AG04449 (cell line): ENCODE results near the gene PLCB1.

Experiments used
- CTCF ChIA-PET: fragments of 350-600 bp; formaldehyde crosslinking; extraction: SDS; loops from one replicate; lab custom pipeline; 2021; ENCODE audit warnings: antibody characterized with exemption; lab: Yijun Ruan, JAX
- POLR2A ChIA-PET: fragments of 400-600, 350-600 bp; formaldehyde crosslinking; extraction: SDS; loops from one replicate; lab custom pipeline; 2020; ENCODE audit warnings: antibody characterized with exemption, inconsistent platforms; lab: Yijun Ruan, JAX
- DNase-seq: peaks from one replicate; pipeline ENCODE4 v3.0.0-alpha.2; 2010; ENCODE audit warnings: low read depth, low spot score
- H3K4me3 ChIP-seq: 2 replicates; pipeline ENCODE4 v1.5.1; 2011; ENCODE audit warnings: low read depth, mild to moderate bottlenecking, control low read depth, low read length
- CTCF ChIP-seq: IDR thresholded peaks from one replicate; pipeline ENCODE4 v1.5.1; 2011; ENCODE audit warnings: mild to moderate bottlenecking, moderate library complexity, low read length, control low read depth, inconsistent platforms; ENCODE audit not compliant: insufficient read depth; ENCODE audit errors: missing control alignments

Gene PLCB1

DNA sequence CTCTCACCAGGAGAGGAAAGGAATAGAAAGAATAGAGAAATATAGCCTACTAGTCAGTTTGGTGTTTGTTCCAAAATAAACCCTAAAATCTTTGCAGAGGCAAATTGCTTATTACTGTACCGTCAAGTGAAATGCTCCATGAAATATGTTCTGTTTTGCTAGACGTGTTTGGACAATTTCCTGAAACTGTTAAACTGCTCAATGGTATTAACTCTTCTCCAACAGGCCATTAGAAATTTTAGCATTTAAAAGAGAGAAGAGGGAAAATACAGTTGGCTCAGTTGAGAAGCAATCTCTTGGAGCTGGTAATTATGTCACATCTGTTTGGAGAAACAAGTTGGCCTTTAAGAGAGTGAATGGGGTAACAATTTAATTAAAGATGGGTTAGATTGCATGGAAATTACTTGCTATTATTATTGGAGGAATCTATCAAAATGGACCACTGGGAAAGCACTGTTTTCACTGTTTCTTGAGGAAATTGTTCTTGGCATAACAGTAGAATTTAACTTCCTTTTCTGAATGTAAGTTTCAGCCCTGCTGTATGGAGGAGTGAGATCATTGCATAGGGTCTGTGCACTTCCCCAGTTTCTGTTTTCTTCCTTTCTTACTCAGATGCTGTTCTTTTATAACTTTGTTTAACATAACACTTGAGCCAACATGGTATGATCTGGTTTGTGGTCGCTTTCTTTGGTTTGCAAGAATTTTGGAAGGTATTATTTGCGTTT lies 373.6 kb downstream of the PLCB1 start:
- H3K4me3 ChIP-seq, result no peak overlapping the region
- POLR2A ChIA-PET, result no interaction called here
- no peak for TF ChIP-seq CTCF
- CTCF ChIA-PET, result interaction anchor here (1.5 kb wide), 1 partner anchor 216 kb away, joined by 3 read pairs; no protein-coding TSS in a partner anchor
- DNase-seq, result no peak

DNA sequence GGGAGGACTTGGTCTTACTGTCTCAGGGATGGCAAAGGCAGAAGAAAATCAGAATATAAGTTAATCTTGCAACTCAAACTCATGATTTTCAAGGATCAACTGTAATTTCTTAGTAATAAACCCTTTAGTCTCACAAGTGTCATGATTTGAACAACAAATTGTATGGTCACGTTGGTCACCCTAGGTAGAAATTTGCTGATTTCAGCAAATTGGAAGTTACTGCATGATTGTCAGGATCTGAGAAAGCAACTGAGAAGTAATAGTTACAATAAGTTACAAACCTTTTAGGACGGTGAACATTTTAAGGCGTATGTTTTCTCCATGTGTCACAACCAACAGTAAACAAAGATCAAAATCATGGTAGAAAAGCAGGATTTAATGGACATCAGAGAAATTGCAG lies 375.2 kb downstream of the PLCB1 start:
- no peak for TF ChIP-seq CTCF
- DNase-seq, result no peak
- POLR2A ChIA-PET, result no interaction called here
- CTCF ChIA-PET, result no interaction called here
- H3K4me3 ChIP-seq, result no peak overlapping the region

DNA sequence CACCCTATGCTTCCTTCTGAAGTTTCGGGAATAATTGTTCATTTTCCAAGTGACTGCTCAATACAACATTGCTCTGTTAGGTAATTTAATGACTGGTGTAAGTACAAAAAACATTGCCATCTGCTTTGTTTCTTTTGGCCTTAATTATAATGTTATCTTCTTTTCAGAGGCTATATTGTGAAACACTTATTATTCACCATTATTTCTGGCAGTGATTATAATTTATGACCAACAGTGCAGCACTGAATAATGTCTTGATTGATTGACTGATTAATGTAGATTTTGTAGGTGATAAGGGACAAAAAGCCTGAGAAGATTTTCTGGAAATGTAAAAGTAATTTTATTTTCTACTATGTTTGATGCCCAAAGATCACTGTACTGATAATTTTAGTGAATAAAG lies 377.7 kb downstream of the PLCB1 start:
- no peak for TF ChIP-seq CTCF
- POLR2A ChIA-PET, result no interaction called here
- DNase-seq, result no peak
- no peak overlapping the region for H3K4me3 ChIP-seq
- CTCF ChIA-PET, result no interaction called here

GRCh38 chr20:8510808-8511207 lies 378.7 kb downstream of the PLCB1 start:
- CTCF ChIA-PET, result no interaction called here
- POLR2A ChIA-PET, result no interaction called here
- no peak overlapping the region for H3K4me3 ChIP-seq
- TF ChIP-seq CTCF, result no peak
- DNase-seq, result no peak

DNA sequence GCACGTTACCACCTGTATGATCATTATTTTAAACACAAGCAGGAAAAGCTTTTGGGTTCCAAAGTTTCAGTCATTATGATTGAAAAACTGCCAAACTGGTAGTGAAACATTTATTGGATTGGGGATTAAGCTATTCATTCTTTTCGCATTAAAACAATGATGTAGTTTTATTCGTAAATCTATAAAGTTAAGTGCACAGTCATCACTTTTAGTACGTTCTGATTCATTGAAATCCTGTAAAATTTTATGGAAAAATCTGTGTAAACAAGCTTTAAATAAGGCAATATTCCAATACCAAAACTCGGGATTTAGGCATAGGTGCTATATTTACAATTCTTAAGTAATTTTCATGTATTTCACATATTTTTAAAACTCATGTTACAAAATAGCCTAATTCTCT lies 379.9 kb downstream of the PLCB1 start:
- TF ChIP-seq CTCF, result no peak
- no peak overlapping the region for H3K4me3 ChIP-seq
- POLR2A ChIA-PET, result no interaction called here
- DNase-seq, result no peak
- CTCF ChIA-PET, result no interaction called here

DNA sequence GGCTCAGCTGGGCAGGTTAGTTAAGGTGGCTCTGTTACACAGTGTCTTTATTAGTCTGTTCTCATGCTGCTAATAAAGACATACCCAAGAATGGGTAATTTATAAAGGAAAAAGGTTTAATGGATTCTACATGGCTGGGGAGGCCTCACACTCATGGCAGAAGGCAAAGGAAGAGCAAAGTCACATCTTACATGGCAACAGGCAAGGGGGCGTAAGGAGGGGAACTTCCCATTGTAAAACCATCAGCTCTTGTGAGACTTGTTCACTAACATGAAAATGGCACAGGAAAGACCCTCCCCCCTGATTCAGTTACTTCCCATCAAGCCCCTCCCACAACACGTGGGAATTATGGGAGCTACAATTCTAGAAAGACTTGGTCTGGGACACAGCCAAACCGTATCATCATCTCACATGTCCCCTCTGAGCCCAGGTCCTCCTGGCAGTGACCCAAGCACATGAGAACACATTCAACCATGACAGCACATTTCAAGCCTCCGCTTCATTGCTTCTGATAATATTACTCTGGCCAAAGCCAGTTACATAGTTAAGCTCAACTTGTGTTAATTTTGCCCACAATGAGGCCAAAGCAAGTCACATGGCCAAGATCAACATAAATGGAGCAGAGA lies 383.9 kb downstream of the PLCB1 start:
- TF ChIP-seq CTCF, result no peak
- ChIA-PET POLR2A (no interaction called here), CTCF (interaction anchor here (1.1 kb wide), 1 partner anchor 62 kb away, joined by 3 read pairs; no protein-coding TSS in a partner anchor)
- no peak overlapping the region for H3K4me3 ChIP-seq
- no peak for DNase-seq
